GM12891 (cell line): ENCODE measurements around the gene DIP2A.
"Not testable (repeated sequence)": the region's sequence is repeated elsewhere in the genome, so short reads cannot be mapped to it uniquely, and the experiment has no call there.

Experiments
- DNase-seq: peaks from one replicate; pipeline ENCODE4 v3.0.0; 2011; ENCODE audit warnings: low spot score; ENCODE audit not compliant: insufficient read length
- FAIRE-seq: peaks from 2 replicates; lab custom pipeline; 2011; peaks lifted over from hg19 to GRCh38; lab: Jason Lieb, UNC
- PAX5 ChIP-seq: IDR thresholded peaks from 2 replicates; pipeline ENCODE4 v1.6.1; 2011; ENCODE audit warnings: low read length, moderate library complexity, mild to moderate bottlenecking; ENCODE audit not compliant: insufficient read depth, severe bottlenecking
- POLR2A ChIP-seq: IDR thresholded peaks from 2 replicates; pipeline ENCODE4 v1.6.1; 2011; ENCODE audit warnings: low read depth, low read length, control low read depth
- POLR2AphosphoS5 ChIP-seq: IDR thresholded peaks from 2 replicates; pipeline ENCODE4 v1.6.1; 2011; ENCODE audit warnings: low read depth, low read length, control low read depth
- POU2F2 ChIP-seq: IDR thresholded peaks from 2 replicates; pipeline ENCODE4 v1.6.1; 2011; ENCODE audit warnings: low read depth, mild to moderate bottlenecking, control low read depth, low read length, moderate library complexity
- SPI1 ChIP-seq: IDR thresholded peaks from 2 replicates; pipeline ENCODE4 v1.6.1; 2011; ENCODE audit warnings: low read depth, low read length, control low read depth
- TAF1 ChIP-seq: IDR thresholded peaks from 2 replicates; pipeline ENCODE4 v1.6.1; 2011; ENCODE audit warnings: low read depth, low read length, control low read depth

DIP2A gene

DNA sequence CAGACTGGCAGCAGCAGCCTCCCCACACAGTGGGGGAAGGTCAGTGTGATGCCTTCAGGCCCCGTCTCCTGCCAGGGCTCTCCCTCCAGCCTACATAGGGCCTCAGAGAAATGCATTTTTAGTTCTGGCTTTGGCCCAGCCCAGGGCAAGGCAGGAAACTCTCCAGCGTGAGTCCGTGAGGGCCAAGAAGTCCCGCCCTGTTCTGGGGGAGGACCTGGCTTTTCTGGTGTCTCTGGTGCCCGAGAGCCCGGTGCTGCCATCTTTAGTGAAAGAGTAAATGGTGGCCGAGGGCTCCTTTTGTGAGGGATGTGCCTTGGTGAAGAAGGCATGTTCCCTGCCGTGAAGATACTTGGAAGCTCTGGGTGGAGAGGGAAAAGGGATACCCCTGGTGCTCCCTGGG lies 14.8 kb upstream of the DIP2A start:
- DNase-seq (no peak), FAIRE-seq (no peak)
- TF ChIP-seq SPI1 (no peak), TAF1 (no peak), POLR2A (no peak), PAX5 (no peak), POLR2AphosphoS5 (no peak), POU2F2 (no peak)

DNA sequence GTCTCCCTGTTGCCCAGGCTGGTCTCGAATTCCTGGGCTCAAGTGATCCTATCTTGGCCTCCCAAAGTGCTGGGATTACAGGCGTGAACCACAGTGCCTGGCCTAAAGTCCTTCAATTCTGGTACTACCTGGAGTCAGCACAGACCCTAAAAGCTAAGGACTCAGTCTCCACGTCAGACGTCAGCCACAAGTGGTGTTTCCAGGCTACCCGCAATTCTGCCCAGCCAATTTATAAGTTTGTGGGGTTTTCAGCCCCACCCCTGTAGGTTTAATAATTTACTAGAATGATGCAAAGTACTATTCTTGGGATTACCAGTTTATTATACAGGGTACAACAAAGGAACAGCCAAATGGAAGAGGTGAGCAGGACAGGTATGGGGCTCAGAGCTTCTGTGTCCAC lies 10.6 kb upstream of the DIP2A start:
- FAIRE-seq (no peak), DNase-seq (no peak)
- no peak for TF ChIP-seq POLR2A
- TF ChIP-seq POLR2AphosphoS5, result no peak
- no peak for TF ChIP-seq TAF1
- TF ChIP-seq PAX5, result no peak
- TF ChIP-seq SPI1, result no peak
- no peak for TF ChIP-seq POU2F2

DNA sequence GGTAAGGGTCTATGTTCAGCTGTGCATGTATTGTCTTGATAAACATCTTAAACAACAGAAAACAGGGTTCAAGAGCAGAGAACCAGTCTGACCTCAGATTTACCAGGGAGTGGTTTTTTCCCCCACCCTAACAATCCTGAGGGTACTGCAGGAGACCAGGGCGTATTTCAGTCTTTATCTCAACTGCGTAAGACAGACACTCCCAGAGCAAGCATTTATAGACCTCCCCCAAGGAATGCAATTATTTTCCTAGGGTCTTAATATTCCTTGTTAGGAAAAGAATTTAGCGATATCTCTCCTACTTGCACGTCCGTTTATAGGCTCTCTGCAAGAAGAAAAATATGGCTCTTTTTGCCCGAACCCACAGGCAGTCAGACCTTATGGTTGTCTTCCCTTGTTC lies 9.8 kb upstream of the DIP2A start:
- not testable (repeated sequence) for FAIRE-seq, DNase-seq

- DNase-seq (no peak), FAIRE-seq (no peak)
- TF ChIP-seq POLR2AphosphoS5, result no peak
- no peak for TF ChIP-seq SPI1
- TF ChIP-seq POU2F2, result no peak
- TF ChIP-seq PAX5, result no peak
- no peak for TF ChIP-seq POLR2A
- no peak for TF ChIP-seq TAF1
Measured at GRCh38 chr21:46452710-46453109, 6.0 kb upstream of the DIP2A start.

DNA sequence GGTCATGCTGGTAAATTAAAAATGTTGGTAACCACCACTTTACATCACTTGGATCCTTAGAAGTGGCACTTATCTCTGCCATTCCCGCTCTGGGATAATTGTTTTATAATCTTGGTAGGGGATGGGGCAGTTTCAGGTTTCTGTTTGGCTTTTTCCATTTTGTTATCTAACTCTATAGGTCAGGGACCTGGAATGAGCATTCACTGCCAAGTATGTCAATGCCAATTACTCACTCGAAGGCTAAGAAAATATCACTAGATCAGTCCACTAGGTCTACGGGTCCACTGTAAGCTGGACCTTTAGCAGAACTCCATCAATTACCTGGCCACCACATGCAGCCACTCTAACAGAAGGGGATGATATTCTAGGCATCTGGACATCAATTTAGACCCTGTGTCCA lies 4.5 kb upstream of the DIP2A start:
- no peak for TF ChIP-seq POLR2AphosphoS5
- FAIRE-seq (no peak), DNase-seq (no peak)

DNA sequence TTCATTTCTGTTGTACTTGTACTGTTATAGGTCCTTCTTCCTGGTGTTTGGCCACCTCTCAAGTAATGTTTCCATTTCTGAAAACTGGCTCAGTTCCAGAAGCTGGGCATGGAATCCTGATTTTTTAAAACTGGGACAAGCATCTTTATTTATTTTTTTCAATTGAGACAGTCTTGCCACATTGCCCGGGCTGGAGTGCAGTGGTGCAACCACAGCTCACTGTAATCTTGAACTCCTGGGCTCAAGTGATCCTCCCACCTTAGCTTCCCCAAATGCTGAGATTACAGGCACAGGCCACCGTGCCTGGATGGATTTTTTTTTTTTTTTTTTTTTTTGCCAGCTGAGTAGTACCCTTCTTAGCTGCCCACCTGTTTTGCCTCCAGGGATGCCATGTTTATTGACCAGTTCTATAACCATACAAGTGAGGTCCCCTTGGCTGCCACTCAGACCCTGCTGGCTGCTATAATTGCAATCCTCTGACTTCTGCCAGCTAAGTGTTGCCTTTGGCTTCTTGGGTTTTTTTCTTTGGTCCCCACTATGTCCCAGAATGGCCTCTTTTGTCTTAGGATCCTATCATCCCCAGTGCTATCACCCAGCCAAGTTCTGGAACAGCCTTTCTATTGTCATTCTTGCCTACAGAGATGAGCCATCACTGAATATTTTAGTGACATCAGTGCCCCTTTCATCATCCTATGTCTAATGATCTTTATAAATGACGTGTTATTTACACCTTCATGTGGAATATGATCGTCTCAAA lies 3.9 kb upstream of the DIP2A start:
- TF ChIP-seq POLR2AphosphoS5 (no peak), SPI1 (no peak), TAF1 (no peak), POU2F2 (no peak), PAX5 (no peak), POLR2A (no peak)
- no peak for FAIRE-seq
- no peak for DNase-seq

GRCh38 chr21:46455575-46456385 lies 2.9 kb upstream of the DIP2A start:
- no peak for TF ChIP-seq POLR2AphosphoS5
- no peak for TF ChIP-seq TAF1
- no peak for TF ChIP-seq PAX5
- TF ChIP-seq POU2F2, result no peak
- TF ChIP-seq SPI1, result no peak
- no peak for TF ChIP-seq POLR2A
- no peak for FAIRE-seq
- no peak for DNase-seq

DNA sequence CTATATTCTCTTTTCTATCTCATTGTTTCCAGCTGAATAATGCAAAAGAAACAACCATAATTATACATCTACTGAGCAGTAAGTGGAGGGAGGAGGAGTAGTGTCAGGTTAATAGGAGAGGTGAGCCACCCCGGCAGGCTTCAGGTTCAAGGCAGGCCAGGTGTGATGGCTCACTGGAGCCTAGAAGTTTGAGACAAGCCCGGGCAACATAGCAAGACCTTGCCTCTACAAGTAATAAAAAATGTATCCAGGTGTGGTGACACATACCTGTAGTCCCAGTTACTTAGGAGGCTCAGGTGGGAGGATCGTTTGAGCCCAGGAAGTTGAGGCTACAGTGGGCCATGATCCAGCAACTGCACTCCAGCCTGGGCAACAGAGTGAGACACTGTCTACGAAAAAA lies 1.9 kb upstream of the DIP2A start:
- no peak for TF ChIP-seq PAX5
- TF ChIP-seq SPI1, result no peak
- no peak for TF ChIP-seq TAF1
- no peak for TF ChIP-seq POLR2A
- TF ChIP-seq POLR2AphosphoS5, result no peak
- TF ChIP-seq POU2F2, result no peak
- DNase-seq (no peak), FAIRE-seq (no peak)

- TF ChIP-seq POLR2A (peak; percentile 32; the same call in 1 of the 2 replicates), SPI1 (no peak), TAF1 (0 out of 2 replicates have a peak, but pooled peaks have one; percentile 24), POU2F2 (0 out of 2 replicates have a peak, but pooled peaks have one; percentile 11), PAX5 (no peak), POLR2AphosphoS5 (no peak)
- DNase-seq, result no peak
- FAIRE-seq, result no peak
Measured at GRCh38 chr21:46457801-46458314, 833 bp upstream of the DIP2A start.

- TF ChIP-seq SPI1 (no peak), POLR2A (no peak), PAX5 (no peak), POU2F2 (no peak), TAF1 (no peak), POLR2AphosphoS5 (no peak)
- no peak for FAIRE-seq
Measured at GRCh38 chr21:46459024-46459355, 299 bp downstream of the DIP2A start.

More at GRCh38 chr21:46459024-46459355, 299 bp downstream of the DIP2A start:
- DNase-seq, result no peak
